ENCODE data around the gene ABCB6. TPM values are rescaled to one million over a fixed set of nuclear protein-coding genes. Genes with fewer than 3 reads are reported as not detected.

Gene ABCB6
- total RNA-seq, 2 donors from 2014 or later = 8.5 to 8.8 TPM

- Mint-ChIP-seq H3K27ac (peak overlapping the region; percentile 21), H3K4me1 (ENCODE audit: low read depth) (peaks cover 51% of the 10 kb centered on the region), H3K36me3 (ENCODE audit: insufficient read depth in 2 of 2) (peaks cover 10% of the 10 kb centered on the region in 2 donors), H3K9me3 (no peaks in the 10 kb centered on the region), H3K4me3 (peak overlapping the region in 1 of 2 donors; percentile 47), H3K27me3 (ENCODE audit: low read depth) (no peaks in the 10 kb centered on the region)
- ATAC-seq (replicated peaks in 1 of 2) = no peak
- DNase-seq = no peak
Observed at GRCh38 chr2:219174146-219174545, 44.6 kb downstream of the ABCB6 start.

- Mint-ChIP-seq H3K27me3 (ENCODE audit: low read depth) (no peaks in the 10 kb centered on the region), H3K36me3 (ENCODE audit: insufficient read depth in 2 of 2) (peaks cover 6 to 10% of the 10 kb centered on the region in 2 donors), H3K27ac (no peak overlapping the region), H3K4me1 (ENCODE audit: low read depth) (peaks cover 46% of the 10 kb centered on the region), H3K9me3 (no peaks in the 10 kb centered on the region), H3K4me3 (no peak overlapping the region)
- no peak for ATAC-seq (replicated peaks in 1 of 2)
- DNase-seq = no peak
Observed at GRCh38 chr2:219173176-219173575, 45.6 kb downstream of the ABCB6 start.

GRCh38 chr2:219172231-219173154 lies 46.3 kb downstream of the ABCB6 start:
- H3K36me3 Mint-ChIP-seq (ENCODE audit: insufficient read depth in 2 of 2) = peaks cover 5 to 10% of the 10 kb centered on the region in 2 donors
- H3K4me1 Mint-ChIP-seq (ENCODE audit: low read depth) = peaks cover 43% of the 10 kb centered on the region
- H3K4me3 Mint-ChIP-seq = no peak overlapping the region
- H3K9me3 Mint-ChIP-seq = no peaks in the 10 kb centered on the region
- ATAC-seq (replicated peaks in 1 of 2) (no peak), DNase-seq (no peak)
- no peaks in the 10 kb centered on the region for H3K27me3 Mint-ChIP-seq (ENCODE audit: low read depth)
- no peak overlapping the region for H3K27ac Mint-ChIP-seq

GRCh38 chr2:219171231-219171651 lies 47.5 kb downstream of the ABCB6 start:
- ATAC-seq (replicated peaks in 1 of 2) = peak; percentile 32 to 50
- no peak overlapping the region for H3K4me3 Mint-ChIP-seq
- DNase-seq = peak; percentile 33 to 47
- peaks cover 2 to 7% of the 10 kb centered on the region in 2 donors for H3K36me3 Mint-ChIP-seq (ENCODE audit: insufficient read depth in 2 of 2)
- no peaks in the 10 kb centered on the region for H3K9me3 Mint-ChIP-seq
- peaks cover 38% of the 10 kb centered on the region for H3K4me1 Mint-ChIP-seq (ENCODE audit: low read depth)
- no peaks in the 10 kb centered on the region for H3K27me3 Mint-ChIP-seq (ENCODE audit: low read depth)
- peak overlapping the region; percentile 79 for H3K27ac Mint-ChIP-seq

- peak; percentile 63 to 74 for ATAC-seq (replicated peaks in 1 of 2)
- Mint-ChIP-seq H3K36me3 (ENCODE audit: insufficient read depth in 2 of 2) (peaks cover 2 to 7% of the 10 kb centered on the region in 2 donors), H3K4me1 (ENCODE audit: low read depth) (peaks cover 27% of the 10 kb centered on the region), H3K27me3 (ENCODE audit: low read depth) (no peaks in the 10 kb centered on the region), H3K27ac (peak within 1 kb of the TSS; percentile 21), H3K4me3 (no peak within 1 kb of the TSS), H3K9me3 (no peaks in the 10 kb centered on the region)
- DNase-seq = peak in 1 of 2 donors; percentile 18
Observed at GRCh38 chr2:219169930-219170654, 48.7 kb downstream of the ABCB6 start, which contains the start of gene SLC23A3. Gene SLC23A3, minus strand, starts transcription at chr2:219170029. Its CDS starts 45 bp downstream, at chr2:219169984.

- Mint-ChIP-seq H3K36me3 (ENCODE audit: insufficient read depth in 2 of 2) (peaks cover 0 to 3% of the 10 kb centered on the region in 2 donors), H3K27me3 (ENCODE audit: low read depth) (no peaks in the 10 kb centered on the region), H3K4me3 (no peak overlapping the region), H3K4me1 (ENCODE audit: low read depth) (peaks cover 15% of the 10 kb centered on the region), H3K27ac (no peak overlapping the region), H3K9me3 (no peaks in the 10 kb centered on the region)
- no peak for ATAC-seq (replicated peaks in 1 of 2)
- no peak for DNase-seq
Observed at GRCh38 chr2:219168932-219169331, 49.8 kb downstream of the ABCB6 start.

GRCh38 chr2:219168526-219168925 lies 50.2 kb downstream of the ABCB6 start:
- no peaks in the 10 kb centered on the region for H3K9me3 Mint-ChIP-seq
- DNase-seq (no peak), ATAC-seq (replicated peaks in 1 of 2) (no peak)
- H3K4me1 Mint-ChIP-seq (ENCODE audit: low read depth) = peaks cover 14% of the 10 kb centered on the region
- no peak overlapping the region for H3K4me3 Mint-ChIP-seq
- H3K27ac Mint-ChIP-seq = no peak overlapping the region
- H3K27me3 Mint-ChIP-seq (ENCODE audit: low read depth) = no peaks in the 10 kb centered on the region
- H3K36me3 Mint-ChIP-seq (ENCODE audit: insufficient read depth in 2 of 2) = peaks cover 0 to 2% of the 10 kb centered on the region in 2 donors

GRCh38 chr2:219167997-219168396 lies 50.8 kb downstream of the ABCB6 start:
- DNase-seq (no peak), ATAC-seq (replicated peaks in 1 of 2) (no peak)
- H3K27ac Mint-ChIP-seq = no peak overlapping the region
- no peak overlapping the region for H3K4me3 Mint-ChIP-seq
- H3K27me3 Mint-ChIP-seq (ENCODE audit: low read depth) = no peaks in the 10 kb centered on the region
- peaks cover 14% of the 10 kb centered on the region for H3K4me1 Mint-ChIP-seq (ENCODE audit: low read depth)
- H3K9me3 Mint-ChIP-seq = no peaks in the 10 kb centered on the region
- H3K36me3 Mint-ChIP-seq (ENCODE audit: insufficient read depth in 2 of 2) = peaks cover 0 to 2% of the 10 kb centered on the region in 2 donors

GRCh38 chr2:219165058-219165911 lies 53.5 kb downstream of the ABCB6 start:
- no peak for DNase-seq
- no peaks in the 10 kb centered on the region for H3K9me3 Mint-ChIP-seq
- no peak overlapping the region for H3K27ac Mint-ChIP-seq
- H3K4me1 Mint-ChIP-seq (ENCODE audit: low read depth) = peaks cover 12% of the 10 kb centered on the region
- H3K27me3 Mint-ChIP-seq (ENCODE audit: low read depth) = no peaks in the 10 kb centered on the region
- H3K36me3 Mint-ChIP-seq (ENCODE audit: insufficient read depth in 2 of 2) = no peaks in the 10 kb centered on the region
- no peak for ATAC-seq (replicated peaks in 1 of 2)
- no peak overlapping the region for H3K4me3 Mint-ChIP-seq

- Mint-ChIP-seq H3K27me3 (ENCODE audit: low read depth) (no peaks in the 10 kb centered on the region), H3K4me3 (no peak overlapping the region), H3K9me3 (no peaks in the 10 kb centered on the region), H3K36me3 (ENCODE audit: insufficient read depth in 2 of 2) (no peaks in the 10 kb centered on the region), H3K4me1 (ENCODE audit: low read depth) (peaks cover 19% of the 10 kb centered on the region), H3K27ac (no peak overlapping the region)
- no peak for ATAC-seq (replicated peaks in 1 of 2)
- DNase-seq = no peak
Observed at GRCh38 chr2:219163156-219163555, 55.6 kb downstream of the ABCB6 start.

- ATAC-seq (replicated peaks in 1 of 2) (no peak), DNase-seq (no peak)
- Mint-ChIP-seq H3K36me3 (ENCODE audit: insufficient read depth in 2 of 2) (peaks cover 4% of the 10 kb centered on the region in 2 donors), H3K27me3 (ENCODE audit: low read depth) (no peaks in the 10 kb centered on the region), H3K9me3 (no peaks in the 10 kb centered on the region), H3K4me1 (ENCODE audit: low read depth) (peaks cover 19% of the 10 kb centered on the region), H3K4me3 (peak overlapping the region; percentile 85 to 87), H3K27ac (peak overlapping the region; percentile 51)
Observed at GRCh38 chr2:219161097-219161496, 57.7 kb downstream of the ABCB6 start.

- H3K27me3 Mint-ChIP-seq (ENCODE audit: low read depth) = no peaks in the 10 kb centered on the region
- peaks cover 19% of the 10 kb centered on the region for H3K4me1 Mint-ChIP-seq (ENCODE audit: low read depth)
- H3K4me3 Mint-ChIP-seq = peak within 1 kb of the TSS; percentile 85 to 87
- peak within 1 kb of the TSS; percentile 90 for H3K27ac Mint-ChIP-seq
- DNase-seq (peak; percentile 95 to 96), ATAC-seq (replicated peaks in 1 of 2) (peak; percentile 87 to 88)
- peaks cover 4% of the 10 kb centered on the region in 2 donors for H3K36me3 Mint-ChIP-seq (ENCODE audit: insufficient read depth in 2 of 2)
- H3K9me3 Mint-ChIP-seq = no peaks in the 10 kb centered on the region
Observed at GRCh38 chr2:219160186-219161017, 58.4 kb downstream of the ABCB6 start, which contains the start of gene NHEJ1. Gene NHEJ1, minus strand, starts transcription at chr2:219160815. Its CDS starts 2,453 bp downstream, at chr2:219158362.

Data from activated T-cell treated with anti-CD3 and anti-CD28 coated beads, Interleukin-2, amount 50 U/mL, for 72 hours (primary cell).